Common myeloid progenitor, CD34-positive (primary cell): ENCODE results near the gene FBXO8.
A peak's percentile ranks its signal among the peaks of the same experiment; 100 is the strongest.
"Not testable (repeated sequence)": the region's sequence is repeated elsewhere in the genome, so short reads cannot be mapped to it uniquely, and the experiment has no call there.

Experiments
- CTCF ChIA-PET: fragments of 350-600 bp; sonication (Branson Sonifier 250); formaldehyde crosslinking; loops from one replicate; lab custom pipeline; 2021; ENCODE audit warnings: antibody characterized with exemption; lab: Charles Lee
- POLR2A ChIA-PET: fragments of 350-600 bp; sonication (Branson Sonifier 250); formaldehyde crosslinking; loops from one replicate; lab custom pipeline; 2021; ENCODE audit warnings: antibody characterized with exemption; lab: Charles Lee
- DNase-seq, 3 donors: peaks; one replicate each; pipeline versions ENCODE4 v3.0.0 to v3.0.0-alpha.2; 2013
- H3K27ac ChIP-seq, 2 experiments: 1 replicate in 1 of 2; 2 replicates in 1 of 2; pipeline ENCODE4 v1.7.0; 2013; ENCODE audit warnings: inconsistent platforms in 2 of 2, low read length in 2 of 2, mild to moderate bottlenecking in 2 of 2, low read depth in 1 of 2, moderate library complexity in 1 of 2; ENCODE audit not compliant: severe bottlenecking in 2 of 2, insufficient read depth in 1 of 2, poor library complexity in 1 of 2
- H3K27me3 ChIP-seq, 5 experiments: replicated peaks in 2 of 5; 1 replicate in 3 of 5; 2 replicates in 2 of 5; pipeline versions ENCODE4 v1.6.1 to v1.7.0; 2013; ENCODE audit warnings: low read length in 4 of 5, mild to moderate bottlenecking in 2 of 5, moderate library complexity in 2 of 5, inconsistent platforms in 1 of 5; ENCODE audit not compliant: insufficient read depth in 5 of 5, control insufficient read depth in 4 of 5
- H3K36me3 ChIP-seq, 4 experiments: 1 replicate in 2 of 4; 2 replicates in 2 of 4; pipeline versions ENCODE4 v1.6.1 to v1.7.0; 2013; ENCODE audit warnings: low read length in 3 of 4, control low read depth in 1 of 4, mild to moderate bottlenecking in 1 of 4; ENCODE audit not compliant: control insufficient read depth in 4 of 4, insufficient read depth in 4 of 4
- H3K4me1 ChIP-seq, 4 experiments: 1 replicate in 3 of 4; 2 replicates in 1 of 4; pipeline versions ENCODE4 v1.6.1 to v1.7.1; 2013; ENCODE audit warnings: low read length in 3 of 4, mild to moderate bottlenecking in 3 of 4, control low read depth in 1 of 4, inconsistent platforms in 1 of 4, moderate library complexity in 1 of 4; ENCODE audit not compliant: control insufficient read depth in 4 of 4, insufficient read depth in 4 of 4; ENCODE audit errors: control extremely low read depth in 1 of 4
- H3K4me3 ChIP-seq, 7 experiments: 1 replicate in 4 of 7; 2 replicates in 3 of 7; pipeline versions ENCODE4 v1.5.1 to v1.7.0; 2013; ENCODE audit warnings: mild to moderate bottlenecking in 7 of 7, low read length in 6 of 7, moderate library complexity in 6 of 7, inconsistent platforms in 2 of 7, low read depth in 2 of 7, control low read depth in 1 of 7; ENCODE audit not compliant: insufficient read depth in 4 of 7, control insufficient read depth in 1 of 7; ENCODE audit errors: extremely low read depth in 1 of 7
- H3K9me3 ChIP-seq, 5 experiments: 1 replicate in 4 of 5; 2 replicates in 1 of 5; pipeline versions ENCODE4 v1.6.1 to v1.7.1; 2013; ENCODE audit warnings: low read length in 4 of 5, mild to moderate bottlenecking in 2 of 5, inconsistent platforms in 1 of 5, low read depth in 1 of 5, moderate library complexity in 1 of 5; ENCODE audit not compliant: control insufficient read depth in 4 of 5, insufficient read depth in 2 of 5; ENCODE audit errors: control extremely low read depth in 1 of 5
- WGBS: methylation state at CpG from one replicate; pipeline ENCODE4 v1.1.5; 2013; ENCODE audit not compliant: insufficient coverage; 5-methylcytosine and 5-hydroxymethylcytosine counted together

Gene FBXO8

GRCh38 chr4:174307694-174308093 lies 24.2 kb upstream of the FBXO8 start:
- Histone ChIP-seq H3K4me1 (no peaks in the 10 kb centered on the region), H3K4me3 (no peak overlapping the region), H3K36me3 (peaks cover 0 to 37% (median 8%) of the 10 kb centered on the region in 4 experiments), H3K27me3 (no peaks in the 10 kb centered on the region), H3K9me3 (no peaks in the 10 kb centered on the region), H3K27ac (no peak overlapping the region)
- POLR2A ChIA-PET, result no interaction called here
- DNase-seq, result no peak
- CTCF ChIA-PET, result no interaction called here
- WGBS, result 100% methylated on average over 1 of the region's 4 CpGs

- H3K4me1 ChIP-seq, result no peaks in the 10 kb centered on the region
- H3K36me3 ChIP-seq, result peaks cover 0 to 33% (median 6%) of the 10 kb centered on the region in 4 experiments
- DNase-seq, result no peak
- no peak overlapping the region for H3K4me3 ChIP-seq
- ChIA-PET POLR2A (no interaction called here), CTCF (no interaction called here)
- H3K27me3 ChIP-seq, result no peaks in the 10 kb centered on the region
- no peaks in the 10 kb centered on the region for H3K9me3 ChIP-seq
- no peak overlapping the region for H3K27ac ChIP-seq
- 100% methylated on average over 2 of the region's 3 CpGs for WGBS
Observed at GRCh38 chr4:174305961-174306360, 22.5 kb upstream of the FBXO8 start.

- Histone ChIP-seq H3K27ac (no peak overlapping the region), H3K9me3 (no peaks in the 10 kb centered on the region), H3K4me1 (no peaks in the 10 kb centered on the region), H3K27me3 (no peaks in the 10 kb centered on the region), H3K4me3 (no peak overlapping the region), H3K36me3 (peaks cover 4 to 31% (median 7%) of the 10 kb centered on the region in 4 experiments)
- CTCF ChIA-PET, result interaction anchor here (0.6 kb wide), 1 partner anchor 95 kb away, joined by 3 read pairs; no protein-coding TSS in a partner anchor
- POLR2A ChIA-PET, result no interaction called here
- no peak for DNase-seq
- WGBS, result no CpG with 5 or more reads among the region's 1 CpG
Observed at GRCh38 chr4:174304664-174305063, 21.2 kb upstream of the FBXO8 start.

- ChIA-PET CTCF (interaction anchor here (1.7 kb wide), 1 partner anchor 15 kb away, joined by 6 read pairs; no protein-coding TSS in a partner anchor), POLR2A (no interaction called here)
- no peak for DNase-seq
- WGBS, result no CpG with 5 or more reads among the region's 1 CpG
- H3K4me1 ChIP-seq, result no peaks in the 10 kb centered on the region
- peaks cover 4 to 31% (median 5%) of the 10 kb centered on the region in 4 experiments for H3K36me3 ChIP-seq
- no peaks in the 10 kb centered on the region for H3K27me3 ChIP-seq
- no peak overlapping the region for H3K27ac ChIP-seq
- H3K9me3 ChIP-seq, result no peaks in the 10 kb centered on the region
- no peak overlapping the region for H3K4me3 ChIP-seq
Observed at GRCh38 chr4:174303687-174304086, 20.2 kb upstream of the FBXO8 start.

GRCh38 chr4:174295142-174295541 lies 11.7 kb upstream of the FBXO8 start:
- POLR2A ChIA-PET, result not testable (repeated sequence)

GRCh38 chr4:174294641-174295040 lies 11.2 kb upstream of the FBXO8 start:
- Histone ChIP-seq H3K36me3 (peaks cover 6 to 12% (median 10%) of the 10 kb centered on the region in 4 experiments), H3K9me3 (peaks cover 1 to 25% (median 11%) of the 10 kb centered on the region in 5 experiments)
- H3K27ac ChIP-seq, POLR2A ChIA-PET, DNase-seq, H3K27me3 ChIP-seq, H3K4me3 ChIP-seq, H3K4me1 ChIP-seq, CTCF ChIA-PET: not testable (repeated sequence)
- WGBS, result 98% methylated on average over 10 of the region's 30 CpGs

More at GRCh38 chr4:174295142-174295541, 11.7 kb upstream of the FBXO8 start:
- H3K4me1 ChIP-seq, H3K27me3 ChIP-seq, H3K4me3 ChIP-seq, DNase-seq, CTCF ChIA-PET, H3K27ac ChIP-seq: not testable (repeated sequence)
- WGBS, result no CpG with 5 or more reads among the region's 27 CpGs
- Histone ChIP-seq H3K36me3 (peaks cover 8 to 12% (median 11%) of the 10 kb centered on the region in 4 experiments), H3K9me3 (peaks cover 1 to 25% (median 11%) of the 10 kb centered on the region in 5 experiments)

- no peak overlapping the region for H3K27ac ChIP-seq
- no peaks in the 10 kb centered on the region for H3K27me3 ChIP-seq
- WGBS, result no CpG with 5 or more reads among the region's 2 CpGs
- ChIA-PET POLR2A (no interaction called here), CTCF (no interaction called here)
- DNase-seq, result peak; percentile 12 to 60 (median 55)
- no peak overlapping the region for H3K4me3 ChIP-seq
- peaks cover 3 to 25% (median 11%) of the 10 kb centered on the region in 5 experiments for H3K9me3 ChIP-seq
- no peaks in the 10 kb centered on the region for H3K4me1 ChIP-seq
- peaks cover 6 to 12% (median 9%) of the 10 kb centered on the region in 4 experiments for H3K36me3 ChIP-seq
Observed at GRCh38 chr4:174292473-174292872, 9.0 kb upstream of the FBXO8 start.
